Stimulated activated effector memory CD8-positive, alpha-beta T cell treated with anti-CD3 and anti-CD28 coated beads, Interleukin-12 subunit alpha, Interleukin-12 subunit beta, amount 100 ng/mL, for 72 hours (primary cell): ENCODE results near the gene CS.

ENCODE experiments used
- ATAC-seq: fragments of 150-1000 bp; cut with Tn5 transposase; 2 replicates; pipeline ENCODE4 v1.10.0; 2021
- DNase-seq, 2 donors: peaks; one replicate each; pipeline ENCODE4 v3.0.0; 2021 to 2022; ENCODE audit warnings: low spot score in 2 of 2
- H3K27ac Mint-ChIP-seq: one replicate; pipeline ENCODE4 v1.8.0; 2022; ENCODE audit warnings: mild to moderate bottlenecking, mixed read lengths
- H3K36me3 Mint-ChIP-seq: one replicate; pipeline ENCODE4 v1.8.0; 2022; ENCODE audit warnings: mild to moderate bottlenecking, mixed read lengths
- H3K4me1 Mint-ChIP-seq: one replicate; pipeline ENCODE4 v1.8.0; 2022; ENCODE audit warnings: mixed read lengths
- H3K4me3 Mint-ChIP-seq: one replicate; pipeline ENCODE4 v1.8.0; 2022; ENCODE audit warnings: mild to moderate bottlenecking, mixed read lengths
- H3K9me3 Mint-ChIP-seq: one replicate; pipeline ENCODE4 v1.8.0; 2022; ENCODE audit warnings: mixed read lengths

CS gene

DNA sequence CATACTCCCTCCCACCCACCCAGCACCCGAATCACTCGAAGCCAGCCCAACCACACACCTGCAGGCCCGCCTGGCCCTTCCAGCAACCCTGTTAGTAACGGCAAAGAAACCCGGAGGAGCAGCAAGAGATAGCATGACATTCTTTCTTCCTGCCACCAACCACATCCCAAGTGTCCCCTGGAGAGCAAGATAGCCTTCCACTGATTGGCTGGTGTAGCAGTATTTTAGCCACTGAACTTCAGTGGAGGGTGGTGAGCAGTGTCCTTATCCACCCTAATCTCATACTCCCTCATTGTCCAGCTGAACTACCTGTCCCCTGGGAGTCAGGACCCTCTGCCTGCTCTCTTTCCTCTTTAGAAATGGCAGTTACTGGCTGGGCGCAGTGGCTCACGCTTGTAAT lies 71.0 kb downstream of the CS start:
- Mint-ChIP-seq H3K36me3 (peaks cover 45% of the 10 kb centered on the region), H3K4me1 (peaks cover 15% of the 10 kb centered on the region), H3K4me3 (no peak overlapping the region), H3K27ac (no peak overlapping the region), H3K9me3 (no peaks in the 10 kb centered on the region)
- DNase-seq (no peak), ATAC-seq (no peak)

DNA sequence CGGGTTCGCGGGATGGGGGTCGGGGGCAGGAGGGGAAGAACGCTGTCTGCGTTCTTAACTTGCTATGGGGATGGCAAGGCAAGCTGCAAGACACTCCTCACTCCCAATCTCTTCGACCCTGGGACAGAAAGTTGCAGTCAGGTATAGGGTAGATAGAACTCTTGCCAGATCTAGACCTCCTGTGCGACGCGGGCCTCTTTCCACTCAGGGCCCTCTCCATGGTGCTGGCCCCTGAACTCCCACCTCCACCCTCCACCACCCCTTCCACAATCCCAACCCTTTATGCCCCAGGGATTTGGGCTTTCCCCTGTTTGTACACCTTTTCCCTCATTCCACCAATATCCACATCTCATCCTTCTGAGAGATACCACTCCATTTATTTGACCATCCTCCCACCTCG lies 75.2 kb downstream of the CS start:
- no peak for ATAC-seq
- no peak for DNase-seq
- H3K36me3 Mint-ChIP-seq: peaks cover 56% of the 10 kb centered on the region
- peaks cover 41% of the 10 kb centered on the region for H3K4me1 Mint-ChIP-seq
- peak overlapping the region; percentile 100 for H3K4me3 Mint-ChIP-seq
- peak overlapping the region; percentile 95 for H3K27ac Mint-ChIP-seq
- no peaks in the 10 kb centered on the region for H3K9me3 Mint-ChIP-seq

DNA sequence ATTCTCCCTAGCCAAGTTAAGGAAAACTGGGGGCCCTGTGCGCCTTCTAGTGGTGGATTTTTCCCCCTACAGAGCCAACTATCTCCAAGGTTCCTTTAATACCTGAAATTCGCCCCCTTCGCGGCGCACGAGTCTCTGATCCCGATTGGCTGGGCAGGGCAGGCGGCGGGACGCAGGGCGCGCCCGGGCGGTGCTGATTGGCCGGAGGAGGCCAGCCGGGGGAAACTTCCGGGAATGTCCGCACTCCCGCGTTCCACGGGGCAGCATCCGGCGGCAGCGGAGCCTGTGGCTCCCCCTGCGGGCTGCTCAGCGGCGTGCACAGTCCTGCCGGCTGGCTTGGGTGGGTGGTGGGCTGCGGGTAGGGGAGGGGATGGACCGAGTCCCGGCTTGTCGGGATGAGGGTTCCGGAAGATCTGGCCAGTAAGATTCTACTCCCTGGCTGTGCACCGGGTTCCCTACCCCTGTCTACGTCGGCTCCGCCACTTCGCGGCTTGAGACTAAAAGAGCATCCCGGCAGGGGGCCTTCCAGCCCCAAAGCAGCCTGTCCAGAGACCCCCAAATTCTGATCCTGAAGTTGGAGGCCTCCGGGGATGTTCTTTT lies 75.9 kb downstream of the CS start, which contains the start of gene NABP2:
Gene NABP2, plus strand, starts transcription at position 241 of the 600 bp plus-strand sequence. CDS start 515 bp downstream, outside the sequence.
- DNase-seq: peak; percentile 91 to 97
- peaks cover 50% of the 10 kb centered on the region for H3K36me3 Mint-ChIP-seq
- ATAC-seq: peak; percentile 90
- H3K27ac Mint-ChIP-seq: peak within 1 kb of the TSS; percentile 95
- no peaks in the 10 kb centered on the region for H3K9me3 Mint-ChIP-seq
- peaks cover 41% of the 10 kb centered on the region for H3K4me1 Mint-ChIP-seq
- H3K4me3 Mint-ChIP-seq: peak within 1 kb of the TSS; percentile 100

DNA sequence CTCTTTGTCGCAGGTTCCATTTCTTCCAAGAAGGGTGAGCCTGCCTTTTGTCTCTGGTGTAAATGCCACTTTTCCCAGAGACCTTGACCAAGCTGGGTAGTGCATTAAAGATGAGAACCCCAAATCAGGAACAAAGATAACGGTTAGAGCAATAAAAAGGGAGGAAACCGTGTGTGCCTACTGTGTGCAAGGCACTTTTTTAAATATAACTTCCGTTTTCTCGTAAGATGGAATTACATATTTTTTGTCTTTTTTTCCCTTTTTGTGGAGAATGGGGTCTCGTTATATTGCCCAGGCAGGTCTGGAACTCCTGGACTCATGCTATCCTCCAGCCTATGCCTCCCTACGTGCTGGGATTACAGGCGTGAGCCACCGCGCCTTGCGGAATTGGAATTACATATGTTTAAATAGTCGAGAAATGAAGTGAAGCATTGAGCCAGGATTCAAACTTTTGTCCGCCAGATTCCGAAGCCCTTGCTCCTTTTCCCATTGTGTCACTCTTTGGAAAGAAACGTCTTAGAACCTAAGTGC lies 76.5 kb downstream of the CS start:
- Mint-ChIP-seq H3K4me3 (peak overlapping the region; percentile 100), H3K9me3 (no peaks in the 10 kb centered on the region), H3K36me3 (peaks cover 46% of the 10 kb centered on the region), H3K27ac (peak overlapping the region; percentile 95), H3K4me1 (peaks cover 41% of the 10 kb centered on the region)
- DNase-seq: no peak
- ATAC-seq: no peak

DNA sequence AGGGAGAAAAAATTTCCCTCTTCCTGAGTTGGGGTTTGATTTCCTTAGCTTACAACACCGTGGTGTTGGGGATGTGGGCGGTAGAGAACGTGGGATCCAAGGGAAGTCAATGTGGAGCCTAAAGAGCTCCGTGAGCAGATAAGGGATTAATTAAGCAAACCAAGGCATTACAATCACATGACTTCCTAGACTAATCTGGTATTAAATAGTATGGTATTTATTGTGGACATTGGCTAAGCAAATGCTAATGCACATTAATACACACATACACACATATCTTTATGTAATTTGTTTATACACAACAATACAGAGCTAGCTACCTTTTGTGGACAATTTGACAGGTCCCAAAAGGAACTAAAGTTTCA lies 77.6 kb downstream of the CS start:
- Mint-ChIP-seq H3K4me1 (peaks cover 41% of the 10 kb centered on the region), H3K27ac (peak overlapping the region; percentile 99), H3K36me3 (peaks cover 40% of the 10 kb centered on the region), H3K4me3 (peak overlapping the region; percentile 100), H3K9me3 (no peaks in the 10 kb centered on the region)
- ATAC-seq: no peak
- no peak for DNase-seq

DNA sequence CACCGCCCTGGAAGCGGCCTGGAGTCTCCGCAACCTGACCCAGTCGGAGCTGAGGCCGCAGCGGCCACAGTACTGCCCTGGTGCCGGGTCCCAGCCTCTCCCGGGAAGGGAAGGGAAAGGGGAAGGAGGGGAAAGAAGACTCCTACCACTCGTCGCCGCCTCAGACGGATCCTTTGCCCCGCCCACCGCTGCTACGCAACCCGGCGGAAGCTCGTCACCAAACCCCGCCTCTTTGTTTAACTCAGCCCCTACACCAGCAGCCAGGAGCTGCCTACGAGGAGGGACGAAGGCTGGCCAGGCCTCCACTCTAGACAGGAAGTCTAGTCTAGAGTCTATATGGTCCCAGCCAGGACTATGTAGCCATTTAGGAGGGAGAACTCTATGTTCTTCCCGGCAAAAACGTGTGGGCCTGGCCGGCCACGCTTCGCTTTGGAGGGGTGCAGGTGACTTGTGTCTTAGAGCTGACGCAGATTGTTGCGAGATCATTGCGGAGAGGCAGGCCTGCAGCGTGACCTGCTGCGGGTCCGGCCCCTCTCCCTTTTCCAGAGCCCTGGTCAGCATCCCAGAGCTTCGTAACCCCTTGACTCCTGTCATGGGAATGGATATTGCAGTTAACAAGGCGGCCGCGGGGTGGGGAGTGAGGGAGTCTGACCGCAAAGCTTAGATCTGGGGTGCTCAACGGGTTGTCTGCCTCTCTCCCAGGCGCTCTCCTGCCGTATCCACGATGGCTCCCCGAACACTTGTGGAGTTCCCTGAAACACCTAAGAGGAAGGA lies 78.2 kb downstream of the CS start, which contains the start of gene RNF41:
Gene RNF41, minus strand, starts transcription at position 166 of the 774 bp plus-strand sequence. CDS start 7,875 bp downstream, outside the sequence.
- Mint-ChIP-seq H3K4me3 (peak within 1 kb of the TSS; percentile 100), H3K4me1 (peaks cover 41% of the 10 kb centered on the region), H3K36me3 (peaks cover 37% of the 10 kb centered on the region), H3K27ac (peak within 1 kb of the TSS; percentile 99), H3K9me3 (no peaks in the 10 kb centered on the region)
- peak; percentile 91 for ATAC-seq
- DNase-seq: peak; percentile 85 to 97
